Natural killer cell (primary cell): ENCODE data around the gene FLG2. TPM values are rescaled to one million over a fixed set of nuclear protein-coding genes. Genes with fewer than 3 reads are reported as not detected.

Experiments used
- ATAC-seq, 3 donors: fragments of 150-1000 bp in 2 of 3; fragments of 200-7000 bp in 1 of 3; cut with Tn5 transposase; 1 replicate in 1 of 3; 2 replicates in 2 of 3; pipeline ENCODE4 v1.10.0; 2021; ENCODE audit warnings: mild to moderate bottlenecking in 2 of 3, moderate library complexity in 2 of 3
- DNase-seq, 2 donors: peaks; one replicate each; pipeline versions ENCODE4 v3.0.0 to v3.0.0-alpha.2; 2013 to 2021; ENCODE audit warnings: mixed read lengths in 1 of 2
- H3K27ac ChIP-seq: one replicate; pipeline ENCODE4 v1.5.1; 2013; ENCODE audit warnings: mild to moderate bottlenecking, low read length
- H3K27me3 ChIP-seq: one replicate; pipeline ENCODE4 v1.6.1; 2013; ENCODE audit warnings: low read length; ENCODE audit not compliant: control insufficient read depth, insufficient read depth
- H3K36me3 ChIP-seq: one replicate; pipeline ENCODE4 v1.6.1; 2013; ENCODE audit warnings: low read length; ENCODE audit not compliant: control insufficient read depth, insufficient read depth
- H3K4me1 ChIP-seq: one replicate; pipeline ENCODE4 v1.6.1; 2013; ENCODE audit warnings: low read length; ENCODE audit not compliant: control insufficient read depth, insufficient read depth
- H3K4me3 ChIP-seq: one replicate; pipeline ENCODE4 v1.5.1; 2013; ENCODE audit warnings: low read length
- H3K9me3 ChIP-seq: one replicate; pipeline ENCODE4 v1.6.1; 2013; ENCODE audit warnings: low read length; ENCODE audit not compliant: control insufficient read depth, insufficient read depth
- H3K27ac Mint-ChIP-seq, 2 donors: one replicate each; pipeline ENCODE4 v1.8.0; 2022; ENCODE audit warnings: mild to moderate bottlenecking in 2 of 2, mixed read lengths in 2 of 2, moderate library complexity in 1 of 2
- H3K27me3 Mint-ChIP-seq, 2 donors: one replicate each; pipeline ENCODE4 v1.8.0; 2022; ENCODE audit warnings: low read depth in 2 of 2, mixed read lengths in 2 of 2
- H3K36me3 Mint-ChIP-seq: one replicate; pipeline ENCODE4 v1.8.0; 2022; ENCODE audit warnings: mixed read lengths
- H3K4me1 Mint-ChIP-seq, 2 donors: one replicate each; pipeline ENCODE4 v1.8.0; 2022; ENCODE audit warnings: mixed read lengths in 2 of 2
- H3K4me3 Mint-ChIP-seq: one replicate; pipeline ENCODE4 v1.8.0; 2022; ENCODE audit warnings: mild to moderate bottlenecking, moderate library complexity, mixed read lengths
- H3K9me3 Mint-ChIP-seq, 2 donors: one replicate each; pipeline ENCODE4 v1.8.0; 2022; ENCODE audit warnings: mixed read lengths in 2 of 2
- WGBS: methylation state at CpG from one replicate; pipeline ENCODE4 v1.1.7; 2013; ENCODE audit warnings: missing lambda C conversion rate; ENCODE audit not compliant: insufficient coverage; 5-methylcytosine and 5-hydroxymethylcytosine counted together
- intact Hi-C: fragments of 100-400 bp; cut with micrococcal nuclease; formaldehyde crosslinking; loops from one replicate; pipeline ENCODE4 v1.14.2; 2022
- total RNA-seq, 4 donors: library from RNA; stranded (reverse); fragments of 120-200 nt in 1 of 4; gene quantifications; one replicate each; pipeline versions ENCODE4 v1.2.3 to v1.2.4, GENCODE V29; 2013 to 2022
- TF ChIP-seq, protein P1 (sequence below): fragments of 200-600 bp; IDR thresholded peaks from one replicate; pipeline ENCODE4 v1.8.0; 2022; ENCODE audit warnings: antibody characterized with exemption

The FLG2 gene
- total RNA-seq, 3 donors from 2014 or later (not counting 1 experiment from before 2014, with no cell fraction given): not detected

DNA sequence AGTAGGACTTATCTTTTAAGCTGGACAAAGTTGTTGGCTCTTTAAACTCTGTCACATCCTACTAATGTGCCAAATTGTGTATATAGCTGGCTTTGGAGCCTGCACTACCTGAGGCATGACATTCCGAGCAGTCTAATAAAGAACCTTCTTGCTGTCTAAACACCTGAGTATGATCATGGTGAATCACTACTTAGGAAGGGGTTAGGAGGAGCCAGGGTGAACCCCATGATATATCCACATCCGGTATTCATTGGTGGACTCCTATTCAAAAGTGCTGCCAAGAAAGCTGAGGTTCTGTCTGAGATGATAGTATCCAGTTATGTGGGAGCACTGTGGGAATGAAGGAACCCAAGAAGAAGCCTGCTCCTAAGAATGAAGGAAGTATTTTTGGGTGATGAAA is 27.1 kb upstream of the FLG2 start:
- 100% methylated on average over 2 of the region's 2 CpGs for WGBS
- H3K27ac Mint-ChIP-seq: no peak overlapping the region
- Histone ChIP-seq H3K9me3 (no peaks in the 10 kb centered on the region), H3K4me1 (no peaks in the 10 kb centered on the region), H3K27ac (no peak overlapping the region), H3K27me3 (peaks cover 3% of the 10 kb centered on the region), H3K36me3 (no peaks in the 10 kb centered on the region), H3K4me3 (no peak overlapping the region)
- H3K4me3 Mint-ChIP-seq: no peak overlapping the region
- H3K36me3 Mint-ChIP-seq: no peaks in the 10 kb centered on the region
- H3K9me3 Mint-ChIP-seq: peaks cover 0 to 2% of the 10 kb centered on the region in 2 donors
- intact Hi-C loops: no loop called here
- no peak for ATAC-seq
- peaks cover 28 to 49% of the 10 kb centered on the region in 2 donors for H3K27me3 Mint-ChIP-seq
- TF ChIP-seq, protein P1, sequence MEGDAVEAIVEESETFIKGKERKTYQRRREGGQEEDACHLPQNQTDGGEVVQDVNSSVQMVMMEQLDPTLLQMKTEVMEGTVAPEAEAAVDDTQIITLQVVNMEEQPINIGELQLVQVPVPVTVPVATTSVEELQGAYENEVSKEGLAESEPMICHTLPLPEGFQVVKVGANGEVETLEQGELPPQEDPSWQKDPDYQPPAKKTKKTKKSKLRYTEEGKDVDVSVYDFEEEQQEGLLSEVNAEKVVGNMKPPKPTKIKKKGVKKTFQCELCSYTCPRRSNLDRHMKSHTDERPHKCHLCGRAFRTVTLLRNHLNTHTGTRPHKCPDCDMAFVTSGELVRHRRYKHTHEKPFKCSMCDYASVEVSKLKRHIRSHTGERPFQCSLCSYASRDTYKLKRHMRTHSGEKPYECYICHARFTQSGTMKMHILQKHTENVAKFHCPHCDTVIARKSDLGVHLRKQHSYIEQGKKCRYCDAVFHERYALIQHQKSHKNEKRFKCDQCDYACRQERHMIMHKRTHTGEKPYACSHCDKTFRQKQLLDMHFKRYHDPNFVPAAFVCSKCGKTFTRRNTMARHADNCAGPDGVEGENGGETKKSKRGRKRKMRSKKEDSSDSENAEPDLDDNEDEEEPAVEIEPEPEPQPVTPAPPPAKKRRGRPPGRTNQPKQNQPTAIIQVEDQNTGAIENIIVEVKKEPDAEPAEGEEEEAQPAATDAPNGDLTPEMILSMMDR: no peak
- H3K4me1 Mint-ChIP-seq: no peaks in the 10 kb centered on the region
- DNase-seq: no peak

- no peaks in the 10 kb centered on the region for H3K4me1 Mint-ChIP-seq
- no peaks in the 10 kb centered on the region for H3K9me3 ChIP-seq
- H3K27ac ChIP-seq: no peak overlapping the region
- H3K27me3 Mint-ChIP-seq: peaks cover 13 to 17% of the 10 kb centered on the region in 2 donors
- H3K4me3 ChIP-seq: no peak overlapping the region
- H3K4me3 Mint-ChIP-seq: no peak overlapping the region
- TF ChIP-seq, protein P1: no peak
- H3K27ac Mint-ChIP-seq: no peak overlapping the region
- no peaks in the 10 kb centered on the region for H3K27me3 ChIP-seq
- WGBS: 81% methylated on average over 16 of the region's 16 CpGs
- DNase-seq (no peak), ATAC-seq (no peak)
- H3K36me3 Mint-ChIP-seq: no peaks in the 10 kb centered on the region
- H3K4me1 ChIP-seq: no peaks in the 10 kb centered on the region
- H3K9me3 Mint-ChIP-seq: peaks cover 0 to 2% of the 10 kb centered on the region in 2 donors
- no peaks in the 10 kb centered on the region for H3K36me3 ChIP-seq
- intact Hi-C loops: no loop called here
Measured at GRCh38 chr1:152380932-152381331, 21.1 kb upstream of the FLG2 start.

- DNase-seq (no peak), ATAC-seq (no peak)
- no peaks in the 10 kb centered on the region for H3K4me1 ChIP-seq
- H3K9me3 Mint-ChIP-seq: peaks cover 0 to under 1% of the 10 kb centered on the region in 2 donors
- peaks cover 2% of the 10 kb centered on the region for H3K27me3 ChIP-seq
- H3K4me3 Mint-ChIP-seq: no peak overlapping the region
- H3K9me3 ChIP-seq: no peaks in the 10 kb centered on the region
- WGBS: 81% methylated on average over 3 of the region's 3 CpGs
- no peaks in the 10 kb centered on the region for H3K36me3 ChIP-seq
- H3K36me3 Mint-ChIP-seq: peaks cover 3% of the 10 kb centered on the region
- intact Hi-C loops: no loop called here
- H3K4me3 ChIP-seq: no peak overlapping the region
- H3K4me1 Mint-ChIP-seq: no peaks in the 10 kb centered on the region
- TF ChIP-seq, protein P1: no peak
- peaks cover 8 to 9% of the 10 kb centered on the region in 2 donors for H3K27me3 Mint-ChIP-seq
- H3K27ac Mint-ChIP-seq: no peak overlapping the region
- no peak overlapping the region for H3K27ac ChIP-seq
Measured at GRCh38 chr1:152374451-152374850, 14.6 kb upstream of the FLG2 start.

- H3K27ac Mint-ChIP-seq: no peak overlapping the region
- intact Hi-C loops: no loop called here
- H3K27me3 Mint-ChIP-seq: peaks cover 15 to 17% of the 10 kb centered on the region in 2 donors
- peaks cover 0 to 5% of the 10 kb centered on the region in 2 donors for H3K9me3 Mint-ChIP-seq
- DNase-seq (no peak), ATAC-seq (no peak)
- Histone ChIP-seq H3K27ac (no peak overlapping the region), H3K27me3 (peaks cover 2% of the 10 kb centered on the region), H3K4me3 (no peak overlapping the region), H3K4me1 (no peaks in the 10 kb centered on the region), H3K36me3 (no peaks in the 10 kb centered on the region), H3K9me3 (no peaks in the 10 kb centered on the region)
- H3K4me3 Mint-ChIP-seq: no peak overlapping the region
- WGBS: no CpG with 5 or more reads among the region's 1 CpG
- H3K4me1 Mint-ChIP-seq: no peaks in the 10 kb centered on the region
- H3K36me3 Mint-ChIP-seq: peaks cover 8% of the 10 kb centered on the region
- TF ChIP-seq, protein P1: no peak
Measured at GRCh38 chr1:152372672-152373071, 12.9 kb upstream of the FLG2 start.
